Activated naive CD8-positive, alpha-beta T cell treated with anti-CD3 and anti-CD28 coated beads, Interleukin-2, amount 10 ng/mL, durations not matched to agents 7 days and 5 days (primary cell): Measurements from ENCODE around the gene HMX1. TPM values are rescaled to one million over a fixed set of nuclear protein-coding genes. Genes with fewer than 3 reads are reported as not detected.

Experiments used
- ATAC-seq: fragments of 150-1000 bp; cut with Tn5 transposase; one replicate; pipeline ENCODE4 v1.10.0; 2021; ENCODE audit warnings: low read depth, moderate library complexity
- POLR2A ChIA-PET: fragments of 350-600 bp; sonication (Branson Sonifier 250); formaldehyde crosslinking; loops from one replicate; lab custom pipeline; 2021; ENCODE audit warnings: antibody characterized with exemption; lab: Charles Lee
- DNase-seq: peaks from one replicate; pipeline ENCODE4 v3.0.0; 2021
- H3K27ac Mint-ChIP-seq: one replicate; pipeline ENCODE4 v1.8.0; 2022; ENCODE audit warnings: mild to moderate bottlenecking, mixed read lengths
- H3K27me3 Mint-ChIP-seq: one replicate; pipeline ENCODE4 v1.8.0; 2022; ENCODE audit warnings: mild to moderate bottlenecking, moderate library complexity, mixed read lengths
- H3K36me3 Mint-ChIP-seq: one replicate; pipeline ENCODE4 v1.8.0; 2021; ENCODE audit warnings: mild to moderate bottlenecking, mixed read lengths
- H3K4me1 Mint-ChIP-seq: one replicate; pipeline ENCODE4 v1.8.0; 2021; ENCODE audit warnings: mixed read lengths
- H3K4me3 Mint-ChIP-seq: one replicate; pipeline ENCODE4 v1.8.0; 2022; ENCODE audit warnings: mild to moderate bottlenecking, moderate library complexity, mixed read lengths
- H3K9me3 Mint-ChIP-seq: one replicate; pipeline ENCODE4 v1.8.0; 2021; ENCODE audit warnings: mixed read lengths
- total RNA-seq, 2 experiments: library from RNA; stranded (reverse); gene quantifications; one replicate each; pipeline ENCODE4 v1.2.3, GENCODE V29; 2021

The HMX1 gene
- total RNA-seq, 2 experiments from 2014 or later = not detected

GRCh38 chr4:8913121-8913857 lies 41.6 kb upstream of the HMX1 start:
- no peaks in the 10 kb centered on the region for H3K36me3 Mint-ChIP-seq
- H3K4me1 Mint-ChIP-seq = no peaks in the 10 kb centered on the region
- no peaks in the 10 kb centered on the region for H3K9me3 Mint-ChIP-seq
- DNase-seq (no peak), ATAC-seq (no peak)
- POLR2A ChIA-PET = no interaction called here
- no peak overlapping the region for H3K27ac Mint-ChIP-seq
- no peaks in the 10 kb centered on the region for H3K27me3 Mint-ChIP-seq
- no peak overlapping the region for H3K4me3 Mint-ChIP-seq

- Mint-ChIP-seq H3K27me3 (no peaks in the 10 kb centered on the region), H3K9me3 (no peaks in the 10 kb centered on the region), H3K4me1 (no peaks in the 10 kb centered on the region), H3K4me3 (no peak overlapping the region), H3K36me3 (no peaks in the 10 kb centered on the region), H3K27ac (no peak overlapping the region)
- ATAC-seq (no peak), DNase-seq (no peak)
- POLR2A ChIA-PET = no interaction called here
These were observed 40.9 kb upstream of the HMX1 start for GRCh38 chr4:8912506-8912905.

GRCh38 chr4:8912089-8912455 lies 40.4 kb upstream of the HMX1 start:
- Mint-ChIP-seq H3K9me3 (no peaks in the 10 kb centered on the region), H3K4me1 (no peaks in the 10 kb centered on the region), H3K36me3 (no peaks in the 10 kb centered on the region), H3K27ac (no peak overlapping the region), H3K27me3 (no peaks in the 10 kb centered on the region), H3K4me3 (no peak overlapping the region)
- ATAC-seq (no peak), DNase-seq (no peak)
- POLR2A ChIA-PET = no interaction called here

GRCh38 chr4:8911316-8912088 lies 39.9 kb upstream of the HMX1 start:
- H3K36me3 Mint-ChIP-seq = no peaks in the 10 kb centered on the region
- no peak overlapping the region for H3K27ac Mint-ChIP-seq
- no peak overlapping the region for H3K4me3 Mint-ChIP-seq
- POLR2A ChIA-PET = no interaction called here
- no peaks in the 10 kb centered on the region for H3K9me3 Mint-ChIP-seq
- DNase-seq (peak; percentile 12), ATAC-seq (no peak)
- no peaks in the 10 kb centered on the region for H3K4me1 Mint-ChIP-seq
- H3K27me3 Mint-ChIP-seq = no peaks in the 10 kb centered on the region

- Mint-ChIP-seq H3K36me3 (no peaks in the 10 kb centered on the region), H3K9me3 (no peaks in the 10 kb centered on the region), H3K27me3 (no peaks in the 10 kb centered on the region), H3K27ac (no peak overlapping the region), H3K4me3 (no peak overlapping the region), H3K4me1 (no peaks in the 10 kb centered on the region)
- POLR2A ChIA-PET = no interaction called here
- ATAC-seq (no peak), DNase-seq (no peak)
These were observed 39.2 kb upstream of the HMX1 start for GRCh38 chr4:8910822-8911315.

- Mint-ChIP-seq H3K27ac (no peak overlapping the region), H3K4me1 (no peaks in the 10 kb centered on the region), H3K4me3 (no peak overlapping the region), H3K9me3 (no peaks in the 10 kb centered on the region), H3K36me3 (no peaks in the 10 kb centered on the region), H3K27me3 (no peaks in the 10 kb centered on the region)
- ATAC-seq (no peak), DNase-seq (no peak)
- POLR2A ChIA-PET = no interaction called here
These were observed 38.6 kb upstream of the HMX1 start for GRCh38 chr4:8910100-8910821.

GRCh38 chr4:8909548-8909947 lies 37.9 kb upstream of the HMX1 start:
- H3K27me3 Mint-ChIP-seq = no peaks in the 10 kb centered on the region
- no peaks in the 10 kb centered on the region for H3K9me3 Mint-ChIP-seq
- no peak overlapping the region for H3K4me3 Mint-ChIP-seq
- no peaks in the 10 kb centered on the region for H3K36me3 Mint-ChIP-seq
- no peak for ATAC-seq
- POLR2A ChIA-PET = no interaction called here
- H3K4me1 Mint-ChIP-seq = no peaks in the 10 kb centered on the region
- no peak overlapping the region for H3K27ac Mint-ChIP-seq
- DNase-seq = no peak

GRCh38 chr4:8908206-8908893 lies 36.7 kb upstream of the HMX1 start:
- Mint-ChIP-seq H3K9me3 (no peaks in the 10 kb centered on the region), H3K36me3 (no peaks in the 10 kb centered on the region), H3K27ac (no peak overlapping the region), H3K4me3 (no peak overlapping the region), H3K4me1 (no peaks in the 10 kb centered on the region), H3K27me3 (no peaks in the 10 kb centered on the region)
- no peak for ATAC-seq
- DNase-seq = peak; percentile 16
- POLR2A ChIA-PET = no interaction called here

- H3K4me3 Mint-ChIP-seq = no peak overlapping the region
- no peaks in the 10 kb centered on the region for H3K27me3 Mint-ChIP-seq
- POLR2A ChIA-PET = no interaction called here
- H3K4me1 Mint-ChIP-seq = no peaks in the 10 kb centered on the region
- ATAC-seq = no peak
- H3K27ac Mint-ChIP-seq = no peak overlapping the region
- peak; percentile 17 for DNase-seq
- no peaks in the 10 kb centered on the region for H3K9me3 Mint-ChIP-seq
- H3K36me3 Mint-ChIP-seq = no peaks in the 10 kb centered on the region
These were observed 36.1 kb upstream of the HMX1 start for GRCh38 chr4:8907596-8908205.

- Mint-ChIP-seq H3K4me1 (no peaks in the 10 kb centered on the region), H3K27me3 (no peaks in the 10 kb centered on the region), H3K36me3 (no peaks in the 10 kb centered on the region), H3K9me3 (peaks cover under 1% of the 10 kb centered on the region), H3K4me3 (no peak overlapping the region), H3K27ac (no peak overlapping the region)
- ATAC-seq = no peak
- POLR2A ChIA-PET = no interaction called here
- DNase-seq = peak; percentile 4
These were observed 35.5 kb upstream of the HMX1 start for GRCh38 chr4:8906991-8907595.

- peaks cover 4% of the 10 kb centered on the region for H3K9me3 Mint-ChIP-seq
- POLR2A ChIA-PET = no interaction called here
- no peaks in the 10 kb centered on the region for H3K27me3 Mint-ChIP-seq
- no peak overlapping the region for H3K4me3 Mint-ChIP-seq
- H3K36me3 Mint-ChIP-seq = no peaks in the 10 kb centered on the region
- ATAC-seq = no peak
- no peaks in the 10 kb centered on the region for H3K4me1 Mint-ChIP-seq
- H3K27ac Mint-ChIP-seq = no peak overlapping the region
- peak; percentile 1 for DNase-seq
These were observed 35.0 kb upstream of the HMX1 start for GRCh38 chr4:8906668-8906970.

GRCh38 chr4:8905773-8906667 lies 34.4 kb upstream of the HMX1 start:
- H3K36me3 Mint-ChIP-seq = no peaks in the 10 kb centered on the region
- ATAC-seq (no peak), DNase-seq (peak; percentile 16)
- H3K4me3 Mint-ChIP-seq = no peak overlapping the region
- no peak overlapping the region for H3K27ac Mint-ChIP-seq
- POLR2A ChIA-PET = no interaction called here
- H3K9me3 Mint-ChIP-seq = peaks cover 6% of the 10 kb centered on the region
- H3K27me3 Mint-ChIP-seq = no peaks in the 10 kb centered on the region
- no peaks in the 10 kb centered on the region for H3K4me1 Mint-ChIP-seq
